SU-DHL-6 (cell line): Measurements from ENCODE around the gene TRNAU1AP.

Experiments used
- H2AFZ ChIP-seq: fragments of 200-600 bp; sonication (generic); 2 replicates; pipeline ENCODE4 v1.6.1; 2014; ENCODE audit warnings: low read depth, mild to moderate bottlenecking, moderate library complexity, mixed read lengths, antibody characterized with exemption, low read length; ENCODE audit not compliant: severe bottlenecking
- H3F3A ChIP-seq: fragments of 200-600 bp; shearing (Covaris generic); 2 replicates; pipeline ENCODE4 v1.6.0; 2016; ENCODE audit warnings: antibody characterized with exemption, mild to moderate bottlenecking; ENCODE audit not compliant: insufficient read depth
- H3K27ac ChIP-seq: fragments of 200-600 bp; sonication (generic); 2 replicates; pipeline ENCODE4 v1.5.1; 2016; ENCODE audit warnings: low read depth, mild to moderate bottlenecking, low read length, moderate library complexity, mixed read lengths
- H3K27me3 ChIP-seq: fragments of 200-600 bp; sonication (generic), shearing (Covaris generic); 2 replicates; pipeline ENCODE4 v1.6.0; 2014; ENCODE audit warnings: mild to moderate bottlenecking, low read length
- H3K36me3 ChIP-seq: fragments of 200-600 bp; sonication (generic); 2 replicates; pipeline ENCODE4 v1.6.1; 2014; ENCODE audit warnings: mild to moderate bottlenecking, low read length, mixed read lengths
- H3K4me2 ChIP-seq: fragments of 300-600, 200-600 bp; shearing (Covaris generic), sonication (generic); 2 replicates; pipeline ENCODE4 v1.6.0; 2014; ENCODE audit warnings: low read length, low read depth, mild to moderate bottlenecking; ENCODE audit not compliant: poor library complexity, severe bottlenecking
- H3K4me3 ChIP-seq: fragments of 200-600 bp; sonication (generic); 2 replicates; pipeline ENCODE4 v1.5.1; 2014; ENCODE audit warnings: antibody characterized with exemption, low read length, mild to moderate bottlenecking, mixed read lengths; ENCODE audit not compliant: insufficient read depth, poor library complexity, severe bottlenecking
- H3K79me2 ChIP-seq: fragments of 200-600 bp; sonication (generic); 2 replicates; pipeline ENCODE4 v1.6.1; 2014; ENCODE audit warnings: mild to moderate bottlenecking, low read length, moderate library complexity; ENCODE audit not compliant: insufficient read depth
- H3K9ac ChIP-seq: fragments of 200-600 bp; sonication (generic); 2 replicates; pipeline ENCODE4 v1.7.0; 2014; ENCODE audit warnings: mild to moderate bottlenecking, low read length
- H3K9me2 ChIP-seq: fragments of 200-600 bp; sonication (generic); replicated peaks from 2 replicates; pipeline ENCODE4 v1.6.1; 2014; ENCODE audit warnings: low read length; ENCODE audit not compliant: insufficient read depth
- H3K9me3 ChIP-seq: fragments of 200-600 bp; sonication (generic); 2 replicates; pipeline ENCODE4 v1.6.1; 2014; ENCODE audit warnings: low read length, mixed read lengths; ENCODE audit not compliant: insufficient read depth
- H4K20me1 ChIP-seq: fragments of 200-600 bp; sonication (generic); 2 replicates; pipeline ENCODE4 v1.6.1; 2014; ENCODE audit warnings: low read depth, mild to moderate bottlenecking, antibody characterized with exemption, low read length, moderate library complexity, mixed read lengths
- EZH2phosphoT487 ChIP-seq: fragments of 200-600 bp; sonication (generic), shearing (Covaris generic); conservative IDR thresholded peaks from 2 replicates; pipeline ENCODE4 v1.6.1; 2018; ENCODE audit warnings: mild to moderate bottlenecking, antibody characterized with exemption, low read length, moderate library complexity, mixed read lengths
- TF ChIP-seq, protein P1 (sequence below): fragments of 200-600 bp; sonication (generic); IDR thresholded peaks from one replicate; pipeline ENCODE4 v1.5.1; 2017; ENCODE audit warnings: antibody characterized with exemption, mild to moderate bottlenecking, low read length, moderate library complexity; ENCODE audit not compliant: insufficient read depth, poor library complexity, severe bottlenecking

Gene TRNAU1AP

DNA sequence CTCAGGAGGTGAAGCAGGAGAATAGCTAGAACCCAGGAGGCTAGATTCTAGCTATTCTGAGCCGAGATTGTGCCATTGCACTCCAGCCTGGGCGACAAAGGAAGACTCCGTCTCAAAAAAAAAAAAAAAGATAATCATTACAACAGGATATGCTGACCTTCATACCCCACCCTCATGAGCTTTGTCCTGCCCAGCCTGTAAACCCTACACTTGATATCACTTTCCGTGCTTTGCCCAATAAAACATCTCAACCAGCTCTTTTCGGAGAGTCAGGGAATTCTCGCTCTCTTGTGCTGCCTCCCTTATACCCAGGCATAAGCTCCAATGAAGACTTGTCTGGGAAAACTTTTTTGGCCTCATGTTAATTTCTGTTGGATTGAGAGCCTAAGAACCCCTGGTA, 1.5 kb upstream of the TRNAU1AP start:
- TF ChIP-seq, protein P1, sequence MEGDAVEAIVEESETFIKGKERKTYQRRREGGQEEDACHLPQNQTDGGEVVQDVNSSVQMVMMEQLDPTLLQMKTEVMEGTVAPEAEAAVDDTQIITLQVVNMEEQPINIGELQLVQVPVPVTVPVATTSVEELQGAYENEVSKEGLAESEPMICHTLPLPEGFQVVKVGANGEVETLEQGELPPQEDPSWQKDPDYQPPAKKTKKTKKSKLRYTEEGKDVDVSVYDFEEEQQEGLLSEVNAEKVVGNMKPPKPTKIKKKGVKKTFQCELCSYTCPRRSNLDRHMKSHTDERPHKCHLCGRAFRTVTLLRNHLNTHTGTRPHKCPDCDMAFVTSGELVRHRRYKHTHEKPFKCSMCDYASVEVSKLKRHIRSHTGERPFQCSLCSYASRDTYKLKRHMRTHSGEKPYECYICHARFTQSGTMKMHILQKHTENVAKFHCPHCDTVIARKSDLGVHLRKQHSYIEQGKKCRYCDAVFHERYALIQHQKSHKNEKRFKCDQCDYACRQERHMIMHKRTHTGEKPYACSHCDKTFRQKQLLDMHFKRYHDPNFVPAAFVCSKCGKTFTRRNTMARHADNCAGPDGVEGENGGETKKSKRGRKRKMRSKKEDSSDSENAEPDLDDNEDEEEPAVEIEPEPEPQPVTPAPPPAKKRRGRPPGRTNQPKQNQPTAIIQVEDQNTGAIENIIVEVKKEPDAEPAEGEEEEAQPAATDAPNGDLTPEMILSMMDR: no peak
- no peak for TF ChIP-seq EZH2phosphoT487
- Histone ChIP-seq H3K36me3 (no peaks in the 10 kb centered on the region), H3K79me2 (peaks cover 15% of the 10 kb centered on the region; the same call in 1 of the 2 replicates), H3K9me3 (no peaks in the 10 kb centered on the region), H2AFZ (no peak overlapping the region), H3K27me3 (no peaks in the 10 kb centered on the region), H3F3A (peaks cover 23% of the 10 kb centered on the region), H3K9ac (no peak overlapping the region), H3K4me2 (no peak overlapping the region), H4K20me1 (no peaks in the 10 kb centered on the region), H3K27ac (peak overlapping the region; percentile 89; the same call in 1 of the 2 replicates), H3K9me2 (no peaks in the 10 kb centered on the region), H3K4me3 (no peak overlapping the region)

DNA sequence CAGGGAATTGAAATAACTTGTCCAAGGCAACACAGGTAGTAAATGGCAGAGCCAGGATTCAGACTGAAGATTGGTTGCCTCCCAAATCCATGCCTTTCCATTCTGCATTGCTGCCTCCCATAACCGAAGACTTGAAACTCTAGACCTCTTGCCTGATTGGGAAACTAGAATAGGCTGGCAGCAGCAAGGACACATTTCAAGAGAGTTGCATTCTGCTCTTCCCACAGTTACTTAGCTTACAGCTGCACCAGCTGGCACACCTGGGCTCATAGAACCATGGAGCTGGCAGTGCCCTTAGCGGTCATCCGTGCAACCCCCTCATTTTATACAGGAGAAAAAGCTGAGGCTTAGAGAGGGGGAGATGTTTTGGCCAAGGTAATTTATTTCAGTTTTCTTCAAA, 8.0 kb downstream of the TRNAU1AP start:
- H3K9ac ChIP-seq: no peak overlapping the region
- TF ChIP-seq EZH2phosphoT487: no peak
- TF ChIP-seq, protein P1: no peak
- no peaks in the 10 kb centered on the region for H3F3A ChIP-seq
- H3K36me3 ChIP-seq: peaks cover 9% of the 10 kb centered on the region; the same call in 1 of the 2 replicates
- H4K20me1 ChIP-seq: no peaks in the 10 kb centered on the region
- H3K27ac ChIP-seq: no peak overlapping the region
- no peaks in the 10 kb centered on the region for H3K79me2 ChIP-seq
- H3K9me2 ChIP-seq: no peaks in the 10 kb centered on the region
- H3K9me3 ChIP-seq: no peaks in the 10 kb centered on the region
- H3K4me2 ChIP-seq: no peak overlapping the region
- H2AFZ ChIP-seq: no peak overlapping the region
- H3K4me3 ChIP-seq: no peak overlapping the region
- H3K27me3 ChIP-seq: no peaks in the 10 kb centered on the region

DNA sequence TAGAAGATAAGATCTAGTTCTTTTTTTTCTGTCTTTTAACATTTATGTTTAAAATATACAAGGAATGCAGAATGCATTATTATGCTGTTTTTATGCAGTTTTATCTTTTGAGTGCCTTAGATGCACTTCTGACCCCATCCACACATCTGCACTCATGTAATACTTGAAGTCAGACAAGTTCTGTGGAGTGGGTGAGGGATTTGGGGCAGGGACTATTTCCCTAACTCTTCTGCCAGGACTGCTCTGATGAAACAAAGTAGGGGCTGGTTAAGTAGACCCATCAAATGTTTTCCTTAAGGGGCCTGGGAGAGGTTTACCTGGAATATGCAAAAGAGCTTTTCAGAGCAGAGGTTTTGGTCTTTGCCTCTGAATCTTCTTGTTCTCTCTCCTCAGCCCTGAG, 11.4 kb downstream of the TRNAU1AP start:
- TF ChIP-seq, protein P1: no peak
- TF ChIP-seq EZH2phosphoT487: no peak
- Histone ChIP-seq H3K9ac (no peak overlapping the region), H3K27ac (no peak overlapping the region), H3K79me2 (no peaks in the 10 kb centered on the region), H3K4me3 (no peak overlapping the region), H3K9me3 (no peaks in the 10 kb centered on the region), H2AFZ (no peak overlapping the region), H3F3A (no peaks in the 10 kb centered on the region), H3K27me3 (no peaks in the 10 kb centered on the region), H3K4me2 (no peak overlapping the region), H3K9me2 (no peaks in the 10 kb centered on the region), H4K20me1 (no peaks in the 10 kb centered on the region), H3K36me3 (peaks cover 13% of the 10 kb centered on the region; the same call in 1 of the 2 replicates)

DNA sequence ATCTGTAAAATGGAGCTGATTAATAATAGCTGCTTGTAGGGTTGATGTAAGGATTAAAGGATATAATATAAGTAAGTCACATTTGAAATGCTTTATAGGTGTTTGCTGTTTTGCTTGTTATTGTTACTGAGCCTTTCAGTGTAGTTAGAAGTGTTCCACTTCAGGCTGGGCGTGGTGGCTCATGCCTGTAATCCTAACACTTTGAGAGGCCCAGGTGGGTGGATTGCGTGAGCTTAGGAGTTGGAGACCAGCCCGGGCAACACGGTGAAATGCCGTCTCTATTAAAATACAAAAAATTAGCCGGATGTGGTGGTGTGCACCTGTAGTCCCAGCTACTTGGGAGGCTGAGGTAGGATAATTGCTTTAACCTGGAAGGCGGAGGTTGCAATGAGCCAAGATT, 12.2 kb downstream of the TRNAU1AP start:
- H3K79me2 ChIP-seq: no peaks in the 10 kb centered on the region
- H4K20me1 ChIP-seq: no peaks in the 10 kb centered on the region
- no peaks in the 10 kb centered on the region for H3K9me2 ChIP-seq
- TF ChIP-seq, protein P1: no peak
- TF ChIP-seq EZH2phosphoT487: no peak
- H3K9ac ChIP-seq: no peak overlapping the region
- H3K9me3 ChIP-seq: no peaks in the 10 kb centered on the region
- no peaks in the 10 kb centered on the region for H3F3A ChIP-seq
- no peak overlapping the region for H3K4me2 ChIP-seq
- peaks cover 13% of the 10 kb centered on the region; the same call in 1 of the 2 replicates for H3K36me3 ChIP-seq
- H3K27ac ChIP-seq: no peak overlapping the region
- H3K27me3 ChIP-seq: no peaks in the 10 kb centered on the region
- H2AFZ ChIP-seq: no peak overlapping the region
- no peak overlapping the region for H3K4me3 ChIP-seq
